Osteocyte (in vitro differentiated cells): ENCODE data around the gene GPC3. TPM values are rescaled to one million over a fixed set of nuclear protein-coding genes. Genes with fewer than 3 reads are reported as not detected.

ENCODE experiments used
- DNase-seq: peaks from one replicate; pipeline ENCODE4 v3.0.0; 2021; ENCODE audit warnings: mixed read lengths; ENCODE audit not compliant: unreplicated experiment; ENCODE audit errors: extremely low spot score
- H3K27ac Mint-ChIP-seq: one replicate; pipeline ENCODE4 v1.8.0; 2021; ENCODE audit warnings: mild to moderate bottlenecking, mixed read lengths; ENCODE audit not compliant: unreplicated experiment
- H3K27me3 Mint-ChIP-seq: one replicate; pipeline ENCODE4 v1.8.0; 2021; ENCODE audit warnings: mixed read lengths; ENCODE audit not compliant: unreplicated experiment
- H3K36me3 Mint-ChIP-seq: one replicate; pipeline ENCODE4 v1.8.0; 2021; ENCODE audit warnings: mixed read lengths; ENCODE audit not compliant: unreplicated experiment
- H3K4me1 Mint-ChIP-seq: one replicate; pipeline ENCODE4 v1.8.0; 2021; ENCODE audit warnings: mixed read lengths; ENCODE audit not compliant: unreplicated experiment
- H3K4me3 Mint-ChIP-seq: one replicate; pipeline ENCODE4 v1.8.0; 2021; ENCODE audit warnings: mild to moderate bottlenecking, moderate library complexity, mixed read lengths; ENCODE audit not compliant: unreplicated experiment
- H3K9me3 Mint-ChIP-seq: one replicate; pipeline ENCODE4 v1.8.0; 2021; ENCODE audit warnings: mixed read lengths; ENCODE audit not compliant: unreplicated experiment
- total RNA-seq: library from RNA; stranded (reverse); gene quantifications from 2 replicates; pipeline ENCODE4 v1.2.1, GENCODE V29; 2021
- TF ChIP-seq, protein P1 (sequence below): fragments of 200-600 bp; sonication (generic); IDR thresholded peaks from 2 replicates; pipeline ENCODE4 v1.5.0; 2021; ENCODE audit warnings: antibody characterized with exemption, mild to moderate bottlenecking, moderate library complexity

The GPC3 gene
- total RNA-seq, 1 donor from 2014 or later, result 19.6 TPM

DNA sequence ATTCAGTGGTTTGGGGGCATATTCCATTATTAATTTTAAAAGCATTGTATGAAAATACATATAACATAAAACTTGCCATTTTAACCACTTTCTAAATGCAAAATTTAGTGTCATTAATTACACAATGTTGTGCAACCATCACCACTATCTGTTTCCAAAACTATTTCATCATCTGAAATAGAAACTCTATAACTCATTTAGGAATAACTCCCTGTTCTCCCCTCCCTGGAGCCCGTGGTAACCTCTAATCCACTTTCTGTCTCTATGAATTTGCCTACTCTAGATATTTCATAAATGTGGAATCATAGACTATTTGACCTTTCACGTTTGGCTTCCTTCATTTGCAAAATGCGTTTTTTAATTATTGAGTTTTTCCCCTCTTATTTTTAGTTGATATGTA lies 468.7 kb downstream of the GPC3 start:
- Mint-ChIP-seq H3K4me3 (no peak overlapping the region), H3K36me3 (no peaks in the 10 kb centered on the region), H3K27me3 (no peaks in the 10 kb centered on the region), H3K4me1 (peaks cover 3% of the 10 kb centered on the region), H3K27ac (no peak overlapping the region), H3K9me3 (peaks cover 6% of the 10 kb centered on the region)
- TF ChIP-seq, protein P1, sequence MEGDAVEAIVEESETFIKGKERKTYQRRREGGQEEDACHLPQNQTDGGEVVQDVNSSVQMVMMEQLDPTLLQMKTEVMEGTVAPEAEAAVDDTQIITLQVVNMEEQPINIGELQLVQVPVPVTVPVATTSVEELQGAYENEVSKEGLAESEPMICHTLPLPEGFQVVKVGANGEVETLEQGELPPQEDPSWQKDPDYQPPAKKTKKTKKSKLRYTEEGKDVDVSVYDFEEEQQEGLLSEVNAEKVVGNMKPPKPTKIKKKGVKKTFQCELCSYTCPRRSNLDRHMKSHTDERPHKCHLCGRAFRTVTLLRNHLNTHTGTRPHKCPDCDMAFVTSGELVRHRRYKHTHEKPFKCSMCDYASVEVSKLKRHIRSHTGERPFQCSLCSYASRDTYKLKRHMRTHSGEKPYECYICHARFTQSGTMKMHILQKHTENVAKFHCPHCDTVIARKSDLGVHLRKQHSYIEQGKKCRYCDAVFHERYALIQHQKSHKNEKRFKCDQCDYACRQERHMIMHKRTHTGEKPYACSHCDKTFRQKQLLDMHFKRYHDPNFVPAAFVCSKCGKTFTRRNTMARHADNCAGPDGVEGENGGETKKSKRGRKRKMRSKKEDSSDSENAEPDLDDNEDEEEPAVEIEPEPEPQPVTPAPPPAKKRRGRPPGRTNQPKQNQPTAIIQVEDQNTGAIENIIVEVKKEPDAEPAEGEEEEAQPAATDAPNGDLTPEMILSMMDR, result no peak
- no peak for DNase-seq

DNA sequence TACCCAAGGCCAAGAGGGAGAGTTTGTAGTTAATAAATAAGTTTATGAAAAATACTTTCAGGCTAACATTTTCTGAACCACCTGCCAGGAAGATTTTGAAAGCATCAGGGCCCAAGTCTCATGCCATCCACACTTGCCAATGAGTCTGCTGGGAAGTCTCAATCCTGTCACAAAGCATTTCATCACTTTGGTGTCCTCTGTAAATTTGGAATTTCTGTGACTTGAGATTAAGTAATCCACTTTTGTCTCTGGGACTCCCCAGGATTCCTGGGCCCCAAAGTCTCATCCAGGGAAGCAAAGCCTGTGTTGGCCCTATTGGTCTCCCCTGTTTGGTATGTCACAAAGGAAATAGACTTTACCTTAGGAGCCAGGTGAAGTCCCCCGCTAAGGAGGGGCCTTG lies 470.9 kb downstream of the GPC3 start:
- TF ChIP-seq, protein P1, result no peak
- no peaks in the 10 kb centered on the region for H3K36me3 Mint-ChIP-seq
- no peak for DNase-seq
- peaks cover 6% of the 10 kb centered on the region for H3K9me3 Mint-ChIP-seq
- H3K4me1 Mint-ChIP-seq, result peaks cover 3% of the 10 kb centered on the region
- no peak overlapping the region for H3K27ac Mint-ChIP-seq
- no peaks in the 10 kb centered on the region for H3K27me3 Mint-ChIP-seq
- no peak overlapping the region for H3K4me3 Mint-ChIP-seq

DNA sequence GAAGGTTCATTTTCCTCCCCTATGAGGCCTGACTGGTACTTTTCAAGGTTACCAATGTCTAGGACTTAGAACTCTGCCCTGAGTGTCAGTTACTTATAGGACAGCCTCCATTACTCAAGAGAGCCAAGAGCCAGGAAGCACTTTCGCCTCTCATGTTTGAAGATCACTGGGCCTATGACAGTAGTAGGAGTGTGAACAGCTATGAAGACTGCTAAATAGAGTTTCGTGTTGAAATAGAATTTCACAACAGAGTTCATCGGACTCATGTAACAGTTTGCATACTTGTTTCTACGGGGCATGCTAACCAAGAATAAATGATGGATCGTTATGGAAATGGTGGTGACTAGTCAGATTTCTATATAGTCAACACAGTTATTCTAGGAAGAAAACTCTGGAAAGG lies 472.3 kb downstream of the GPC3 start:
- Mint-ChIP-seq H3K36me3 (no peaks in the 10 kb centered on the region), H3K27me3 (no peaks in the 10 kb centered on the region), H3K4me1 (peaks cover 3% of the 10 kb centered on the region), H3K9me3 (peaks cover 3% of the 10 kb centered on the region), H3K27ac (no peak overlapping the region), H3K4me3 (no peak overlapping the region)
- TF ChIP-seq, protein P1, result no peak
- DNase-seq, result no peak

DNA sequence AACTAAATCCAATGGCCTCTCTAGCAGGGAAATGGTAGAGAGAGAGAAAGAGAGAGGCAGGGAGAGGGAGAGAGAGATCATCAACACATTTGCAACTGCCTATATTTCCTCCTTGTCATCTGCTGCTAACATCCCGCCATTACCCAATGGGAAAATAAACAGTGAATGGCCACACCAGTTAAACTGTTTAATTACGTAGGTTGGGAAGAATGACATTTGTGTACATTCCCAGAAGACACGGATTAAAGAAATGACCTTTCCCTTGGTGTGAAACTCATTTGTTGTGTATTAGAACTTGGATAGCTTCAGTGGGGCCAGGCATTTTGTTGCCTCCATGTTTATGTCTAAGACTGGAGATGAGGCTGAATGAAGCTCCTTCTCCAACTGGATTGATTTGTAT lies 474.4 kb downstream of the GPC3 start:
- H3K9me3 Mint-ChIP-seq, result peaks cover 5% of the 10 kb centered on the region
- H3K4me1 Mint-ChIP-seq, result peaks cover 3% of the 10 kb centered on the region
- no peak for DNase-seq
- H3K4me3 Mint-ChIP-seq, result no peak overlapping the region
- no peaks in the 10 kb centered on the region for H3K27me3 Mint-ChIP-seq
- TF ChIP-seq, protein P1, result no peak
- H3K36me3 Mint-ChIP-seq, result no peaks in the 10 kb centered on the region
- no peak overlapping the region for H3K27ac Mint-ChIP-seq

DNA sequence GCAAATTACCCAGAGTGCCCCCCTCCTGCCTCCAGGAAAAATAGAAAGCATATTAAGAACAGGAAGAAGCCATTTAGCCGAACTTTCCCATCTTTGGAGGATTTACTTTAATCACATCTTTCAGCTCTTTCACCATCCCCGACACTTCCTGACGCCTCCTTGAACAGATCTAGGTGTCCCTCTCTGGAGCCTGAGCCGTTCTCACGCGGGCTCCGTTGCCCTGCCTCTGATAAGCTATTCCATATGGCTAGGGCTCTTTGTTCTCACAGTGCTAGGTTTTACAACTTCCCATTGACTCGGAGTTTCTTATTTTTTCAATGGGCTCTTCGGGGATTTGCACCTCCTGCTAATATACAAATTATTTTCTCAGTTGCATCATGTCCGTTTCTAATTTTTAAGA lies 488.0 kb downstream of the GPC3 start:
- no peak for DNase-seq
- Mint-ChIP-seq H3K27ac (peak overlapping the region; percentile 73), H3K4me3 (no peak overlapping the region), H3K9me3 (no peaks in the 10 kb centered on the region), H3K27me3 (peaks cover 2% of the 10 kb centered on the region), H3K36me3 (no peaks in the 10 kb centered on the region), H3K4me1 (peaks cover 35% of the 10 kb centered on the region)
- TF ChIP-seq, protein P1, result no peak
